WERI-Rb-1 (cell line): Measurements from ENCODE around the gene PRSS2.
"Not testable (repeated sequence)": the region's sequence is repeated elsewhere in the genome, so short reads cannot be mapped to it uniquely, and the experiment has no call there.

Source experiments
- DNase-seq: peaks from one replicate; pipeline ENCODE4 v3.0.0-alpha.2; 2020
- H3K27ac ChIP-seq: fragments of 250-450 bp; sonication (Bioruptor Pico); 2 replicates; pipeline ENCODE4 v1.5.1; 2020; ENCODE audit warnings: mild to moderate bottlenecking, moderate library complexity
- H3K27me3 ChIP-seq: fragments of 250-450 bp; sonication (Bioruptor Pico); 2 replicates; pipeline ENCODE4 v1.5.1; 2021; ENCODE audit warnings: mild to moderate bottlenecking, low read depth, moderate library complexity; ENCODE audit not compliant: insufficient read depth, severe bottlenecking
- H3K36me3 ChIP-seq: fragments of 250-450 bp; sonication (Bioruptor Pico); 2 replicates; pipeline ENCODE4 v1.5.1; 2020; ENCODE audit warnings: mild to moderate bottlenecking, moderate library complexity
- H3K4me3 ChIP-seq: 2 replicates; pipeline ENCODE4 v1.5.1; 2011; ENCODE audit warnings: low read depth, mild to moderate bottlenecking, control low read depth, low read length
- H3K9me3 ChIP-seq: fragments of 250-450 bp; sonication (Bioruptor Pico); 2 replicates; pipeline ENCODE4 v1.5.1; 2021; ENCODE audit warnings: mild to moderate bottlenecking, moderate library complexity; ENCODE audit not compliant: severe bottlenecking
- CTCF ChIP-seq: IDR thresholded peaks from 2 replicates; pipeline ENCODE4 v1.5.1; 2011; ENCODE audit warnings: low read depth, mild to moderate bottlenecking, control low read depth, inconsistent platforms, low read length

Gene PRSS2

GRCh38 chr7:142740786-142741185 is 30.0 kb upstream of the PRSS2 start:
- H3K36me3 ChIP-seq, result no peaks in the 10 kb centered on the region
- no peak overlapping the region for H3K4me3 ChIP-seq
- no peak for DNase-seq
- no peak overlapping the region for H3K27ac ChIP-seq
- H3K9me3 ChIP-seq, result no peaks in the 10 kb centered on the region
- TF ChIP-seq CTCF, result no peak
- no peaks in the 10 kb centered on the region for H3K27me3 ChIP-seq

GRCh38 chr7:142741932-142742331 is 28.8 kb upstream of the PRSS2 start:
- not testable (repeated sequence) for H3K4me3 ChIP-seq, H3K36me3 ChIP-seq, H3K27me3 ChIP-seq, DNase-seq, H3K27ac ChIP-seq, H3K9me3 ChIP-seq

- Histone ChIP-seq H3K27me3 (no peaks in the 10 kb centered on the region), H3K9me3 (no peaks in the 10 kb centered on the region), H3K4me3 (no peak overlapping the region), H3K27ac (no peak overlapping the region), H3K36me3 (no peaks in the 10 kb centered on the region)
- no peak for DNase-seq
- TF ChIP-seq CTCF, result no peak
Observed at GRCh38 chr7:142745091-142745635, 25.6 kb upstream of the PRSS2 start.

- no peaks in the 10 kb centered on the region for H3K36me3 ChIP-seq
- no peak overlapping the region for H3K4me3 ChIP-seq
- H3K27me3 ChIP-seq, result no peaks in the 10 kb centered on the region
- H3K27ac ChIP-seq, result no peak overlapping the region
- no peak for TF ChIP-seq CTCF
- DNase-seq, result peak; percentile 30
- no peaks in the 10 kb centered on the region for H3K9me3 ChIP-seq
Observed at GRCh38 chr7:142745745-142746144, 25.0 kb upstream of the PRSS2 start.

GRCh38 chr7:142746264-142746663 is 24.5 kb upstream of the PRSS2 start:
- no peak overlapping the region for H3K4me3 ChIP-seq
- no peaks in the 10 kb centered on the region for H3K9me3 ChIP-seq
- H3K27ac ChIP-seq, result no peak overlapping the region
- no peak for DNase-seq
- no peaks in the 10 kb centered on the region for H3K36me3 ChIP-seq
- no peaks in the 10 kb centered on the region for H3K27me3 ChIP-seq
- no peak for TF ChIP-seq CTCF

- DNase-seq, H3K27me3 ChIP-seq, H3K27ac ChIP-seq, H3K4me3 ChIP-seq, H3K36me3 ChIP-seq, H3K9me3 ChIP-seq: not testable (repeated sequence)
Observed at GRCh38 chr7:142748410-142748809, 22.4 kb upstream of the PRSS2 start.

- Histone ChIP-seq H3K4me3 (no peak within 1 kb of the TSS), H3K9me3 (peaks cover 2% of the 10 kb centered on the region), H3K27ac (no peak within 1 kb of the TSS), H3K27me3 (no peaks in the 10 kb centered on the region), H3K36me3 (no peaks in the 10 kb centered on the region)
- TF ChIP-seq CTCF, result no peak
- DNase-seq, result no peak
Observed at GRCh38 chr7:142749218-142749993, 21.4 kb upstream of the PRSS2 start, which contains the start of gene PRSS1. PRSS1 (plus strand) TSS chr7:142749472; CDS start chr7:142749485, 13 bp downstream.
